ENCODE results near the gene PRR18. TPM values are rescaled to one million over a fixed set of nuclear protein-coding genes. Genes with fewer than 3 reads are reported as not detected.

PRR18 gene
- total RNA-seq, 1 experiment from 2014 or later, result not detected

GRCh38 chr6:166277018-166277417 is 31.2 kb downstream of the PRR18 start:
- DNase-seq (ENCODE audit: low read depth), result peak; percentile 10

- peak; percentile 61 for DNase-seq (ENCODE audit: low read depth)
Observed at GRCh38 chr6:166275714-166276166, 32.5 kb downstream of the PRR18 start.

- no peak for DNase-seq (ENCODE audit: low read depth)
Observed at GRCh38 chr6:166274739-166275370, 33.3 kb downstream of the PRR18 start.

- no peak for DNase-seq (ENCODE audit: low read depth)
Observed at GRCh38 chr6:166274163-166274562, 34.0 kb downstream of the PRR18 start.

- DNase-seq (ENCODE audit: low read depth), result no peak
Observed at GRCh38 chr6:166271376-166271765, 36.8 kb downstream of the PRR18 start.

- DNase-seq (ENCODE audit: low read depth), result no peak
Observed at GRCh38 chr6:166270706-166271375, 37.4 kb downstream of the PRR18 start.

- DNase-seq (ENCODE audit: low read depth), result no peak
Observed at GRCh38 chr6:166269301-166270039, 38.7 kb downstream of the PRR18 start.

- no peak for DNase-seq (ENCODE audit: low read depth)
Observed at GRCh38 chr6:166268431-166268830, 39.8 kb downstream of the PRR18 start.

- no peak for DNase-seq (ENCODE audit: low read depth)
Observed at GRCh38 chr6:166267526-166267925, 40.7 kb downstream of the PRR18 start.

GRCh38 chr6:166266336-166266735 is 41.9 kb downstream of the PRR18 start:
- no peak for DNase-seq (ENCODE audit: low read depth)

- DNase-seq (ENCODE audit: low read depth), result no peak
Observed at GRCh38 chr6:166262743-166263515, 45.3 kb downstream of the PRR18 start.

GRCh38 chr6:166259296-166259977 is 48.8 kb downstream of the PRR18 start:
- no peak for DNase-seq (ENCODE audit: low read depth)

- peak; percentile 72 for DNase-seq (ENCODE audit: low read depth)
Observed at GRCh38 chr6:166258854-166259276, 49.3 kb downstream of the PRR18 start.

GRCh38 chr6:166257911-166258318 is 50.3 kb downstream of the PRR18 start:
- no peak for DNase-seq (ENCODE audit: low read depth)

Other genes with a start within 250 kb of the PRR18 start
- not detected in 2 replicates for gene TBXT, start 140.5 kb downstream of the PRR18 start, total RNA-seq (2014; rRNA removed; shearing (Covaris generic))
- gene SFT2D1, start 34.2 kb upstream of the PRR18 start, total RNA-seq (2014; rRNA removed; shearing (Covaris generic)), result 49.7 and 67.1 TPM in 2 replicates
- 38.4 and 39.6 TPM in 2 replicates for gene MPC1, start 74.5 kb upstream of the PRR18 start, total RNA-seq (2014; rRNA removed; shearing (Covaris generic))